HEK293 (cell line): ENCODE results near the gene WNT6.

Experiments
- CTCF ChIA-PET: fragments of 350-600 bp; formaldehyde crosslinking; extraction: SDS; loops from one replicate; lab custom pipeline; 2021; ENCODE audit warnings: antibody characterized with exemption; lab: Yijun Ruan, JAX
- POLR2A ChIA-PET: fragments of 300-600 bp; formaldehyde crosslinking; extraction: SDS; loops from one replicate; lab custom pipeline; 2020; ENCODE audit warnings: antibody characterized with exemption, inconsistent platforms; lab: Yijun Ruan, JAX
- H3K27ac ChIP-seq: fragments of 200-500 bp; sonication (Bioruptor generic); 2 replicates; pipeline ENCODE4 v1.5.1; 2014; ENCODE audit warnings: low read depth, low read length, control low read depth, inconsistent platforms; ENCODE audit errors: extremely low read depth
- H3K36me3 ChIP-seq, 2 experiments: fragments of 200-500 bp in 1 of 2; sonication (Bioruptor generic) in 1 of 2; 1 replicate in 1 of 2; 2 replicates in 1 of 2; pipeline ENCODE4 v1.5.1; 2014 to 2017; ENCODE audit warnings: inconsistent platforms in 2 of 2, low read length in 2 of 2; ENCODE audit not compliant: control insufficient read depth in 2 of 2, insufficient read depth in 1 of 2
- H3K4me1 ChIP-seq: fragments of 200-500 bp; sonication (Bioruptor generic); 2 replicates; pipeline ENCODE4 v1.5.1; 2014; ENCODE audit warnings: mild to moderate bottlenecking, low read length, inconsistent platforms; ENCODE audit not compliant: control insufficient read depth, insufficient read depth
- H3K4me3 ChIP-seq: 2 replicates; pipeline ENCODE4 v1.5.1; 2011; ENCODE audit warnings: low read depth, mild to moderate bottlenecking, control low read depth, low read length, moderate library complexity
- H3K9me3 ChIP-seq: fragments of 200-500 bp; sonication (Bioruptor generic); 2 replicates; pipeline ENCODE4 v1.5.1; 2014; ENCODE audit warnings: low read depth, low read length, inconsistent platforms; ENCODE audit not compliant: control insufficient read depth, insufficient read depth
- KLF16 ChIP-seq: fragments of 450-650 bp; formaldehyde crosslinking; IDR thresholded peaks from 2 replicates; pipeline ENCODE4 v1.5.1; 2017; ENCODE audit warnings: missing biosample characterization, missing genetic modification characterization
- KLF9 ChIP-seq: fragments of 450-650 bp; formaldehyde crosslinking; IDR thresholded peaks from 2 replicates; pipeline ENCODE4 v1.5.1; 2016; ENCODE audit warnings: missing biosample characterization, missing genetic modification characterization, low read depth
- RBAK ChIP-seq: fragments of 450-650 bp; formaldehyde crosslinking; IDR thresholded peaks from 2 replicates; pipeline ENCODE4 v1.5.1; 2016; ENCODE audit warnings: missing biosample characterization, missing genetic modification characterization
- YY2 ChIP-seq: fragments of 450-650 bp; formaldehyde crosslinking; IDR thresholded peaks from 2 replicates; pipeline ENCODE4 v1.5.1; 2016; ENCODE audit warnings: missing biosample characterization, missing genetic modification characterization
- ZFHX2 ChIP-seq: fragments of 450-650 bp; formaldehyde crosslinking; conservative IDR thresholded peaks from 2 replicates; pipeline ENCODE4 v1.5.1; 2016; ENCODE audit warnings: missing biosample characterization, missing genetic modification characterization
- ZNF133 ChIP-seq: fragments of 450-650 bp; formaldehyde crosslinking; IDR thresholded peaks from 2 replicates; pipeline ENCODE4 v1.5.1; 2016; ENCODE audit warnings: missing biosample characterization, missing genetic modification characterization
- ZNF138 ChIP-seq: fragments of 450-650 bp; formaldehyde crosslinking; IDR thresholded peaks from 2 replicates; pipeline ENCODE4 v1.5.1; 2016; ENCODE audit warnings: missing biosample characterization, missing genetic modification characterization, borderline replicate concordance
- ZNF214 ChIP-seq: fragments of 450-650 bp; formaldehyde crosslinking; IDR thresholded peaks from 2 replicates; pipeline ENCODE4 v1.5.1; 2017; ENCODE audit warnings: missing biosample characterization, mild to moderate bottlenecking, missing genetic modification characterization, borderline replicate concordance
- ZNF266 ChIP-seq: fragments of 450-650 bp; formaldehyde crosslinking; IDR thresholded peaks from 2 replicates; pipeline ENCODE4 v1.5.1; 2016; ENCODE audit warnings: missing biosample characterization, missing genetic modification characterization, low read depth
- ZNF292 ChIP-seq: fragments of 450-650 bp; formaldehyde crosslinking; IDR thresholded peaks from 2 replicates; pipeline ENCODE4 v1.5.1; 2016; ENCODE audit warnings: low read depth, missing biosample characterization, missing genetic modification characterization, borderline replicate concordance
- ZNF423 ChIP-seq: fragments of 450-650 bp; formaldehyde crosslinking; IDR thresholded peaks from 2 replicates; pipeline ENCODE4 v1.5.1; 2016; ENCODE audit warnings: missing biosample characterization, missing genetic modification characterization
- ZNF426 ChIP-seq: fragments of 450-650 bp; formaldehyde crosslinking; IDR thresholded peaks from 2 replicates; pipeline ENCODE4 v1.5.1; 2017; ENCODE audit warnings: missing biosample characterization, missing genetic modification characterization, mild to moderate bottlenecking, inconsistent platforms, moderate library complexity
- ZNF585B ChIP-seq: fragments of 450-650 bp; formaldehyde crosslinking; IDR thresholded peaks from 2 replicates; pipeline ENCODE4 v1.5.1; 2016; ENCODE audit warnings: missing biosample characterization, missing genetic modification characterization
- TF ChIP-seq, protein P1 (sequence below): fragments of 450-650 bp; formaldehyde crosslinking; IDR thresholded peaks from 2 replicates; pipeline ENCODE4 v1.5.1; 2017; ENCODE audit warnings: missing biosample characterization, missing genetic modification characterization
- TF ChIP-seq, protein P2 (sequence below): fragments of 450-650 bp; formaldehyde crosslinking; IDR thresholded peaks from 2 replicates; pipeline ENCODE4 v1.5.1; 2016; ENCODE audit warnings: missing biosample characterization, missing genetic modification characterization
- TF ChIP-seq, protein P3 (sequence below): fragments of 450-650 bp; formaldehyde crosslinking; optimal IDR thresholded peaks from 2 replicates; pipeline ENCODE3; 2016; ENCODE audit warnings: missing biosample characterization, mild to moderate bottlenecking, missing genetic modification characterization
- TF ChIP-seq, protein P4 (sequence below): fragments of 450-650 bp; formaldehyde crosslinking; IDR thresholded peaks from 2 replicates; pipeline ENCODE4 v1.5.1; 2016; ENCODE audit warnings: missing biosample characterization, missing genetic modification characterization, borderline replicate concordance
- TF ChIP-seq, protein P5 (sequence below): fragments of 450-650 bp; formaldehyde crosslinking; IDR thresholded peaks from 2 replicates; pipeline ENCODE4 v1.5.1; 2016; ENCODE audit warnings: missing biosample characterization, missing genetic modification characterization
- TF ChIP-seq, protein P6 (sequence below): fragments of 450-650 bp; formaldehyde crosslinking; IDR thresholded peaks from 2 replicates; pipeline ENCODE4 v1.5.1; 2016; ENCODE audit warnings: missing biosample characterization, missing genetic modification characterization

Gene WNT6

DNA sequence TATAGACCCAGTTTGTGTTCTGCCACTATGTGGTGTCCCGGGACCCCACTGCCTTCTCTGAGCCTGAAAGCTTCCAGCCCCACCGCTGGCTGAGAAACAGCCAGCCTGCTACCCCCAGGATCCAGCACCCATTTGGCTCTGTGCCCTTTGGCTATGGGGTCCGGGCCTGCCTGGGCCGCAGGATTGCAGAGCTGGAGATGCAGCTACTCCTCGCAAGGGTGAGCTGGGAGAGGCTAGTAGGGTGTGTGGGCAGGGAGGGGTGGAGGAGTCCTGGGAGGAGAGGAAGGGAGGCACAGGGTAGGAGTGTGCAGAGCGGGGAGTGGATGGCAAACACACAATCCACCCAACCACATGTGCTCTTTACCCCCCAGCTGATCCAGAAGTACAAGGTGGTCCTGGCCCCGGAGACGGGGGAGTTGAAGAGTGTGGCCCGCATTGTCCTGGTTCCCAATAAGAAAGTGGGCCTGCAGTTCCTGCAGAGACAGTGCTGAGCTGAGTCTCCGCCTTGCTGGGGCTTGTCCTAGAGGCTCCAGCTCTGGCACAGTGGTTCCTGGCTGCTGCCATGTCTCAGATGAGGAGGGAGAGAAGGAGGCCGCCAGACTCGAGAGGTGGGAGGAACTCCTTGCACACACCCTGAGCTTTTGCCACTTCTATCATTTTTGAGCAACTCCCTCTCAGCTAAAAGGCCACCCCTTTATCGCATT, 44.9 kb upstream of the WNT6 start:
- Histone ChIP-seq H3K4me1 (no peaks in the 10 kb centered on the region), H3K4me3 (no peak overlapping the region), H3K27ac (no peak overlapping the region), H3K36me3 (no peaks in the 10 kb centered on the region), H3K9me3 (no peaks in the 10 kb centered on the region)
- POLR2A ChIA-PET = no interaction called here
- CTCF ChIA-PET = no interaction called here
- TF ChIP-seq, protein P1, sequence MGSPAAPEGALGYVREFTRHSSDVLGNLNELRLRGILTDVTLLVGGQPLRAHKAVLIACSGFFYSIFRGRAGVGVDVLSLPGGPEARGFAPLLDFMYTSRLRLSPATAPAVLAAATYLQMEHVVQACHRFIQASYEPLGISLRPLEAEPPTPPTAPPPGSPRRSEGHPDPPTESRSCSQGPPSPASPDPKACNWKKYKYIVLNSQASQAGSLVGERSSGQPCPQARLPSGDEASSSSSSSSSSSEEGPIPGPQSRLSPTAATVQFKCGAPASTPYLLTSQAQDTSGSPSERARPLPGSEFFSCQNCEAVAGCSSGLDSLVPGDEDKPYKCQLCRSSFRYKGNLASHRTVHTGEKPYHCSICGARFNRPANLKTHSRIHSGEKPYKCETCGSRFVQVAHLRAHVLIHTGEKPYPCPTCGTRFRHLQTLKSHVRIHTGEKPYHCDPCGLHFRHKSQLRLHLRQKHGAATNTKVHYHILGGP (tag by site-specific recombination) = no peak
- TF ChIP-seq ZNF138 (tag by site-specific recombination) = no peak

DNA sequence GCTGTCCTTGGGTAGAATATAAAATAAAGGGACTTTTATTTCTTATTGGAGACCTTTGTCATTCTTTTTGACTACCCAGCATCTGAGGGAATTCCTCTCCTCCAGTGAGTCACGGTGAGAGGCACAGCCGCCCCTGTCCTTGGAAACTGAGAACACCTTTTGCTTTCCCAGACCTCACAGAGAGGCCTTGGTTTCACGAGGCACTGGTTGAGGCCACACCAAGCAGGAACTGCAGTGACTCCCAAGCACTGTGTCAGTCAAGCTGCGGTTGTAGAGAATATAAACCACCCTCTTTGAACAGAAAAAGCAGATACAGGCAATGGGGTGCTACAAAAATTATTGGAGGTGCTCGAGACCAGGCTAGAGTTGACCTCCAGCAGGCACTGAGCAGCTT, 44.4 kb upstream of the WNT6 start:
- Histone ChIP-seq H3K27ac (no peak overlapping the region), H3K4me3 (no peak overlapping the region), H3K4me1 (no peaks in the 10 kb centered on the region), H3K36me3 (no peaks in the 10 kb centered on the region), H3K9me3 (no peaks in the 10 kb centered on the region)
- TF ChIP-seq KLF16 (tag by site-specific recombination) (no peak), ZNF133 (tag by site-specific recombination) (no peak), ZNF585B (tag by site-specific recombination) (no peak), ZNF292 (tag by site-specific recombination) (no peak), ZNF266 (tag by site-specific recombination) (no peak)
- TF ChIP-seq, protein P2, sequence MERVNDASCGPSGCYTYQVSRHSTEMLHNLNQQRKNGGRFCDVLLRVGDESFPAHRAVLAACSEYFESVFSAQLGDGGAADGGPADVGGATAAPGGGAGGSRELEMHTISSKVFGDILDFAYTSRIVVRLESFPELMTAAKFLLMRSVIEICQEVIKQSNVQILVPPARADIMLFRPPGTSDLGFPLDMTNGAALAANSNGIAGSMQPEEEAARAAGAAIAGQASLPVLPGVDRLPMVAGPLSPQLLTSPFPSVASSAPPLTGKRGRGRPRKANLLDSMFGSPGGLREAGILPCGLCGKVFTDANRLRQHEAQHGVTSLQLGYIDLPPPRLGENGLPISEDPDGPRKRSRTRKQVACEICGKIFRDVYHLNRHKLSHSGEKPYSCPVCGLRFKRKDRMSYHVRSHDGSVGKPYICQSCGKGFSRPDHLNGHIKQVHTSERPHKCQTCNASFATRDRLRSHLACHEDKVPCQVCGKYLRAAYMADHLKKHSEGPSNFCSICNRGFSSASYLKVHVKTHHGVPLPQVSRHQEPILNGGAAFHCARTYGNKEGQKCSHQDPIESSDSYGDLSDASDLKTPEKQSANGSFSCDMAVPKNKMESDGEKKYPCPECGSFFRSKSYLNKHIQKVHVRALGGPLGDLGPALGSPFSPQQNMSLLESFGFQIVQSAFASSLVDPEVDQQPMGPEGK (tag by site-specific recombination) = no peak
- TF ChIP-seq, protein P3, sequence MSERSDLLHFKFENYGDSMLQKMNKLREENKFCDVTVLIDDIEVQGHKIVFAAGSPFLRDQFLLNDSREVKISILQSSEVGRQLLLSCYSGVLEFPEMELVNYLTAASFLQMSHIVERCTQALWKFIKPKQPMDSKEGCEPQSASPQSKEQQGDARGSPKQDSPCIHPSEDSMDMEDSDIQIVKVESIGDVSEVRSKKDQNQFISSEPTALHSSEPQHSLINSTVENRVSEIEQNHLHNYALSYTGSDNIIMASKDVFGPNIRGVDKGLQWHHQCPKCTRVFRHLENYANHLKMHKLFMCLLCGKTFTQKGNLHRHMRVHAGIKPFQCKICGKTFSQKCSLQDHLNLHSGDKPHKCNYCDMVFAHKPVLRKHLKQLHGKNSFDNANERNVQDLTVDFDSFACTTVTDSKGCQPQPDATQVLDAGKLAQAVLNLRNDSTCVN (tag by site-specific recombination) = no peak
- TF ChIP-seq, protein P4, sequence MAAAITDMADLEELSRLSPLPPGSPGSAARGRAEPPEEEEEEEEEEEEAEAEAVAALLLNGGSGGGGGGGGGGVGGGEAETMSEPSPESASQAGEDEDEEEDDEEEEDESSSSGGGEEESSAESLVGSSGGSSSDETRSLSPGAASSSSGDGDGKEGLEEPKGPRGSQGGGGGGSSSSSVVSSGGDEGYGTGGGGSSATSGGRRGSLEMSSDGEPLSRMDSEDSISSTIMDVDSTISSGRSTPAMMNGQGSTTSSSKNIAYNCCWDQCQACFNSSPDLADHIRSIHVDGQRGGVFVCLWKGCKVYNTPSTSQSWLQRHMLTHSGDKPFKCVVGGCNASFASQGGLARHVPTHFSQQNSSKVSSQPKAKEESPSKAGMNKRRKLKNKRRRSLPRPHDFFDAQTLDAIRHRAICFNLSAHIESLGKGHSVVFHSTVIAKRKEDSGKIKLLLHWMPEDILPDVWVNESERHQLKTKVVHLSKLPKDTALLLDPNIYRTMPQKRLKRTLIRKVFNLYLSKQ (tag by site-specific recombination) = no peak
- ChIA-PET CTCF (no interaction called here), POLR2A (interaction anchor here (0.7 kb wide), 1 partner anchor 156 kb away, joined by 3 read pairs; the partner anchor contains the start of genes BCS1L and ZNF142)

DNA sequence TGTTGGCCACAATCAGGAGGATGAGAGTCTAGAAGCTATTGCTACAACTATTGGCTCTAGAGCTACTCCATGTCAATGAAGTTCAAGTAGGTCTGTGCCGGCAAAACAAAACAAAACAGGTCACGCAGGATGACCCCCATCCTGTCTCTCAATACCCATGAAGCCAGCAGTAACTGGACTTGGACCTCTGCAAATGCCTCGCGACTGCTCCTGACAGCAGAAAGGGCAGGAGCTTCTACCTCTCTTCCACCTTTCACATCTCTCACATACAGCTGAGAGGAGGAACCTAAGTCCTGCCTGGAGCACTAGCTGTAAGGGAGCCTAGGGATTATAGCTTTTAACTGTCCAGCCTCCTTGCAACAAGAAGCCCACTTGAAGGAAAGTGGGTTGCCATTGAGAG, 44.0 kb upstream of the WNT6 start:
- ChIA-PET POLR2A (interaction anchor here (0.7 kb wide), 1 partner anchor 156 kb away, joined by 3 read pairs; the partner anchor contains the start of genes BCS1L and ZNF142), CTCF (interaction anchor here (0.5 kb wide), 1 partner anchor 33 kb away, joined by 5 read pairs; no protein-coding TSS in a partner anchor)
- no peaks in the 10 kb centered on the region for H3K9me3 ChIP-seq
- no peak overlapping the region for H3K4me3 ChIP-seq
- no peak overlapping the region for H3K27ac ChIP-seq
- H3K4me1 ChIP-seq = no peaks in the 10 kb centered on the region
- no peaks in the 10 kb centered on the region for H3K36me3 ChIP-seq
- TF ChIP-seq ZNF214 (tag by site-specific recombination) = no peak
- no peak for TF ChIP-seq ZNF426 (tag by site-specific recombination)
- TF ChIP-seq, protein P5, sequence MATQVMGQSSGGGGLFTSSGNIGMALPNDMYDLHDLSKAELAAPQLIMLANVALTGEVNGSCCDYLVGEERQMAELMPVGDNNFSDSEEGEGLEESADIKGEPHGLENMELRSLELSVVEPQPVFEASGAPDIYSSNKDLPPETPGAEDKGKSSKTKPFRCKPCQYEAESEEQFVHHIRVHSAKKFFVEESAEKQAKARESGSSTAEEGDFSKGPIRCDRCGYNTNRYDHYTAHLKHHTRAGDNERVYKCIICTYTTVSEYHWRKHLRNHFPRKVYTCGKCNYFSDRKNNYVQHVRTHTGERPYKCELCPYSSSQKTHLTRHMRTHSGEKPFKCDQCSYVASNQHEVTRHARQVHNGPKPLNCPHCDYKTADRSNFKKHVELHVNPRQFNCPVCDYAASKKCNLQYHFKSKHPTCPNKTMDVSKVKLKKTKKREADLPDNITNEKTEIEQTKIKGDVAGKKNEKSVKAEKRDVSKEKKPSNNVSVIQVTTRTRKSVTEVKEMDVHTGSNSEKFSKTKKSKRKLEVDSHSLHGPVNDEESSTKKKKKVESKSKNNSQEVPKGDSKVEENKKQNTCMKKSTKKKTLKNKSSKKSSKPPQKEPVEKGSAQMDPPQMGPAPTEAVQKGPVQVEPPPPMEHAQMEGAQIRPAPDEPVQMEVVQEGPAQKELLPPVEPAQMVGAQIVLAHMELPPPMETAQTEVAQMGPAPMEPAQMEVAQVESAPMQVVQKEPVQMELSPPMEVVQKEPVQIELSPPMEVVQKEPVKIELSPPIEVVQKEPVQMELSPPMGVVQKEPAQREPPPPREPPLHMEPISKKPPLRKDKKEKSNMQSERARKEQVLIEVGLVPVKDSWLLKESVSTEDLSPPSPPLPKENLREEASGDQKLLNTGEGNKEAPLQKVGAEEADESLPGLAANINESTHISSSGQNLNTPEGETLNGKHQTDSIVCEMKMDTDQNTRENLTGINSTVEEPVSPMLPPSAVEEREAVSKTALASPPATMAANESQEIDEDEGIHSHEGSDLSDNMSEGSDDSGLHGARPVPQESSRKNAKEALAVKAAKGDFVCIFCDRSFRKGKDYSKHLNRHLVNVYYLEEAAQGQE = no peak
- TF ChIP-seq YY2 (tag by site-specific recombination) = no peak
- TF ChIP-seq ZNF423 (tag by site-specific recombination) = no peak
- no peak for TF ChIP-seq KLF9 (tag by site-specific recombination)
- TF ChIP-seq, protein P6, sequence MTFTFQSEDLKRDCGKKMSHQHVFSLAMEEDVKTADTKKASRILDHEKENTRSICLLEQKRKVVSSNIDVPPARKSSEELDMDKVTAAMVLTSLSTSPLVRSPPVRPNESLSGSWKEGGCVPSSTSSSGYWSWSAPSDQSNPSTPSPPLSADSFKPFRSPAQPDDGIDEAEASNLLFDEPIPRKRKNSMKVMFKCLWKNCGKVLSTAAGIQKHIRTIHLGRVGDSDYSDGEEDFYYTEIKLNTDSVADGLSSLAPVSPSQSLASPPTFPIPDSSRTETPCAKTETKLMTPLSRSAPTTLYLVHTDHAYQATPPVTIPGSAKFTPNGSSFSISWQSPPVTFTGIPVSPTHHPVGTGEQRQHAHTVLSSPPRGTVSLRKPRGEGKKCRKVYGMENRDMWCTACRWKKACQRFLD = no peak
- no peak for TF ChIP-seq ZFHX2 (tag by site-specific recombination)
- TF ChIP-seq ZNF133 (tag by site-specific recombination) = no peak
- TF ChIP-seq RBAK (tag by site-specific recombination) = no peak
